ENCODE results near the gene SND1.

DNA sequence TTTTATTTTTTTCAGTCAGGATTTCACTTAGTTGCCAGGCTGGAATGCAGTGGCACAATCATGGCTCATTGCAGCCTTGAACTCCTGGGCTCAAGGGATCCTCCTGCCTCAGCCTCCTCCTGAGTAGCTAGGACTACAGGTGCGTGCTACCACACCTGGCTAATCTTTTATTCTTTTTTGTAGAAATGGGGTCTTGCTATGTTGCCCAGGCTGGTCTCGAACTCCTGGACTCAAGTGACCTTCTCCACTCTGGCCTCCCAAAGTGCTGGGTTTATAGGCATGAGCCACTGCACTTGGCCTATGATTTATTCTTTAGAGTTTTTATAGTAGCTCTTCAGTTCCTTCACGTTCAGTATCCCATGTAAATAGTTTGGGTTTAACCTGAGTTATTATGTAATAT is 5.5 kb downstream of the SND1 start:
- TF ChIP-seq, protein P1, sequence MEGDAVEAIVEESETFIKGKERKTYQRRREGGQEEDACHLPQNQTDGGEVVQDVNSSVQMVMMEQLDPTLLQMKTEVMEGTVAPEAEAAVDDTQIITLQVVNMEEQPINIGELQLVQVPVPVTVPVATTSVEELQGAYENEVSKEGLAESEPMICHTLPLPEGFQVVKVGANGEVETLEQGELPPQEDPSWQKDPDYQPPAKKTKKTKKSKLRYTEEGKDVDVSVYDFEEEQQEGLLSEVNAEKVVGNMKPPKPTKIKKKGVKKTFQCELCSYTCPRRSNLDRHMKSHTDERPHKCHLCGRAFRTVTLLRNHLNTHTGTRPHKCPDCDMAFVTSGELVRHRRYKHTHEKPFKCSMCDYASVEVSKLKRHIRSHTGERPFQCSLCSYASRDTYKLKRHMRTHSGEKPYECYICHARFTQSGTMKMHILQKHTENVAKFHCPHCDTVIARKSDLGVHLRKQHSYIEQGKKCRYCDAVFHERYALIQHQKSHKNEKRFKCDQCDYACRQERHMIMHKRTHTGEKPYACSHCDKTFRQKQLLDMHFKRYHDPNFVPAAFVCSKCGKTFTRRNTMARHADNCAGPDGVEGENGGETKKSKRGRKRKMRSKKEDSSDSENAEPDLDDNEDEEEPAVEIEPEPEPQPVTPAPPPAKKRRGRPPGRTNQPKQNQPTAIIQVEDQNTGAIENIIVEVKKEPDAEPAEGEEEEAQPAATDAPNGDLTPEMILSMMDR (IDR thresholded peaks at IDR 0.05): no peak
- TF ChIP-seq POLR2A (IDR thresholded peaks at IDR 0.05): no peak
